DMS114 treated with DMSO at 0.1 percent for 48 hours (cell line): ENCODE results near the gene SFXN5.
"Not testable (repeated sequence)": the region's sequence is repeated elsewhere in the genome, so short reads cannot be mapped to it uniquely, and the experiment has no call there.

ENCODE experiments used
- DNase-seq: peaks from one replicate; lab custom pipeline; 2025; ENCODE audit not compliant: unreplicated experiment; lab: John Stamatoyannopoulos, UW

The SFXN5 gene

GRCh38 chr2:73101626-73102256, 30.2 kb upstream of the SFXN5 start:
- no peak for DNase-seq

DNA sequence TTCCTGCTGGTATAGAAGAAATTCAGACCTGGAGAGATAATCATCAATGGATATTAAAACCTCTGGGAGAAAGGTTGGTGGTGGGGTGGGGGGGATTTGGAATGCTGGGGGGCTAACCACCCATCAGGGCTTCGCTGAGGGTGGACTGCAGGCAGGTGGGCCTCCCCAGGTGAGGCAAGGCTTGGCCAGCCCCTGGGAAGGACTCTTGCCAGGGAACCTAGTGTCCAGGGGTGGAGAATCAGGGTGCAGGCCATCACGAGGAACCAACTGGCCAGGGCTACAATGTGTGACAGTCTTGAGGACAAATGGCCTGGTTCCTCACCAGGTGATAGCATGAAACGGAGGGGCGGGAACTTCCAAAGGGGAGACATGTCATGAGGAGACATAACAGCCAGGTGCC, 29.4 kb upstream of the SFXN5 start:
- DNase-seq = no peak

- DNase-seq = no peak
Observed at GRCh38 chr2:73099486-73099885, 28.0 kb upstream of the SFXN5 start.

GRCh38 chr2:73095910-73096309, 24.4 kb upstream of the SFXN5 start:
- no peak for DNase-seq

DNA sequence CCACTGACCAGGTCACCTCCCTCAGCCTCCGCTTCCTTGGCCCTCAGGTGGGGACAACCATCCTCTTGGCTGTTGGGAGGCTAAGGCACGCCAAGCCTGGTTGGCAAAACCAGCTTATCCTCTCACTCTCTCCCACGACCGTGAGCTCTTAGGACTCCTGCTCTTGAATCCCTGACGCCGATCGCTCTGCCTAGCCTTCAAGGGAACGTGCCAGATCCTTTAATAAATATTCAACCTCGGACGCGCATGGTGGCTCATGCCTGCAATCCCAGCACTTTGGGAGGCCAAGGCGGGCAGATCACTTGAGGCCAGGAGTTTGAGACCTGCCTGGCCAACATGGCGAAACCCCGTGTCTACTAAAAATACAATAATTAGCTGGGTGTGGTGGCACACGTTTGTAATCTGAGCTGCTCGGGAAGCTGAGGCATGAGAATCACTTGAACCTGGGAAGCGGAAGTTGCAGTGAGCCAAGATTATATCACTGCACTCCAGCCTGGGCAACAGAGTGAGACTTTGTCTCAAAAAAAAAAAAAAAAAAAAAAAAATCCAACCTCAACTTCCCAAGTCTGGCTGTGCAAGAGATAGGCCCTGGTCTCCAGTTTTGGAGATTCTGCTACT, 22.2 kb upstream of the SFXN5 start:
- DNase-seq = not testable (repeated sequence)

DNA sequence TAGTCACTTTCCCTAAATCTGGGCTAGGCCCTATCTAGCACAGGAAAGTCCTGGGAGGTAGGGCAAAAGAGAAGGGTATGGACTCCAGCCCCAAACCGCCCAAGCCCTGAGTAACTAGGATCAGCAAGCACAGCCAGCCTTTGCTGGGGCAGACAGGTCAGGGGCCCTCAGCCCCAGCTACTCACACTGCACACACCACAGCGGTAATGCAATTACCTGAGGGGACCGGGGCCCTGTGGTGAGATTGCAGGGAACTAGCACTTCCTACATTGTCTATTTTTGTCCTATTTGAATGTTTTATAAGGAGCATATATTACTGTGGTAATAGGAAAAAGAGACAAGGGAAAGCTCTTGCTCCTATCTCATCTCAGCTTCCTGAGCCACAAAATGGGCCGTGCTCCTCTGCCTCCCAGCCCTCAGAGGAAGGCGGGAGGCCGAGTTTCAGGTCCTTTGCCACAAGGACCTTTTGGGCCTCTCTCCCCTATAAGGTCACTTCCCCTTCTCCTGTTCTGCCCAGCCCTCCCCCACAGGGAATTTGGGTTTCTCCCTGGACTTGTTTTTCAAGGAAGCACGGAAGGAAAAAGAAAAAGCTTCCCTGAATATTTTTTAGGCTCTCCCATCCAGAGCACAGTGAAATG, 20.8 kb upstream of the SFXN5 start:
- DNase-seq = no peak

DNA sequence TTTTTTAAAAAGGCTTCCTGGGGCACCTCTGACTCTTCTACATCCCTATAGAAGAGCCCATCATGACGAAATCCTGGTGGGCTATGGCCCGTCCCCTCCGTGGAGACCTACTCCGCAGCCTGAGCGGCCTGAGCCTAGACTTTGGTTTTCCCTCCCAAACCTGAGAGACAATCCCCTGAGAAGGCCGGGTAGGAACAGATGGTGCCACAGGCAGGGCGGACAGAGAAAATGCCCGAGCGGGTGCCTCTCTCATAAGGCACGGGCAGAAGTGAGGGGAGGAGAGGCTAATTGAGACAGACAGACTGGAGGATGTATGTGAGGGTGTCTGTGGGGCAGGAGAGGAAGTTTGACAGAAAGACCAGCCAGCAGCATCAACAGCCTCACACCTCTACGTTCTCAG, 20.2 kb upstream of the SFXN5 start:
- no peak for DNase-seq

- no peak for DNase-seq
Observed at GRCh38 chr2:73091164-73091563, 19.7 kb upstream of the SFXN5 start.

DNA sequence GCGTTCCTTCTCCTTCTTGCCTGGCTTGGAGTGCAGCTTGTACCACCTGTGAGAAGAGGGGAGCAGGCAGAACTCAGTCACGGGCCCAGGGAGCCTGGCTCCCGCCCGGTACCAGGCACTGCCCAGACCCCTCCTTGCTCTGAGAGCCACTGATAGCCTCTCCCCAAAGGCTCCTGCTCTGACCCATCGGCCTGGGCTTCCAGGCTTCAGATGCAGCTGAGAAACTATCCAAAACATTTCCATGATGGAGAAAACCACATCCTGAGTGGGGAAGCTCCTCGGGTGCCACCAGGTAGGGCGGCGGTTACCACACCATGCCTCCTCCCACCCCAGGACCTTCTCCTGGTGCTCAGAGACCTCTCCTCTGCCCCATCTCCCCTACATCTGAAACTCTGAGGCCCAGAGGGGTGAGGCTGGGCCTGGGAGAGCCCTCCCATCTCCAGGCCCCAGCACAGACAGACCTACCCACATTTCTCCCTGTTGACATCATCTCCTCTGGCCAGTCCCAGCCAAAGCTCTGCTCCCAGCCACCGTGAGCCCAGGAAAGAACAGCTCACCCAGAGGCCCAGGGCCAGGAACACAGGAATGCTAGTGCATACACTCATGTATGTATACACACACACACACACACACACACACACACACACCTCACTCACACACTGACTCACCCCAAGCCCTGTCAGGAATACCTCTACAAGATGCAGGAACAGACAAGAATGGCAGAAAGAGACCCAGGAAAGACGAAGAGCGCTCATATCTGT, 17.9 kb upstream of the SFXN5 start:
- no peak for DNase-seq

- no peak for DNase-seq
Observed at GRCh38 chr2:73088703-73089102, 17.2 kb upstream of the SFXN5 start.

- DNase-seq = no peak
Observed at GRCh38 chr2:73088211-73088610, 16.7 kb upstream of the SFXN5 start.

DNA sequence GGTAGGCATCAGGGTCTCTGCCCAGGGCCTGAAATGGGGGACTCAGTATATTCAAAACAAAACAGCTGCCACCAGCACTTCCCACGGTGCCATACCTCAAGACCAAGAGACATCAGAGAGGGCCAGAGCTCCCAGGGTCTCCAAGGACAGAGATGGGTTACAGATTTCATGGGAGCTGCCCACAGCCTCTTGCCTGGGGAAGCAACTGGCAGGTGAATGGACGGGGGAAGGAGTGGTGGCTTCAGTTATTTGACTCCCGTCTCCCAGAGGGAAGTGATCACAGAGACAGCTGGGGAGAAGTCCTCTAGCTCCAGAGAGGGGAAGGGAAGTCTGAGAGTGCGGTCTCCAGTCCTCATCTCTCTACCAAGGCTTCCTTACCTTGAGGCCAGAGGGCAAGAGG, 15.8 kb upstream of the SFXN5 start:
- no peak for DNase-seq

DNA sequence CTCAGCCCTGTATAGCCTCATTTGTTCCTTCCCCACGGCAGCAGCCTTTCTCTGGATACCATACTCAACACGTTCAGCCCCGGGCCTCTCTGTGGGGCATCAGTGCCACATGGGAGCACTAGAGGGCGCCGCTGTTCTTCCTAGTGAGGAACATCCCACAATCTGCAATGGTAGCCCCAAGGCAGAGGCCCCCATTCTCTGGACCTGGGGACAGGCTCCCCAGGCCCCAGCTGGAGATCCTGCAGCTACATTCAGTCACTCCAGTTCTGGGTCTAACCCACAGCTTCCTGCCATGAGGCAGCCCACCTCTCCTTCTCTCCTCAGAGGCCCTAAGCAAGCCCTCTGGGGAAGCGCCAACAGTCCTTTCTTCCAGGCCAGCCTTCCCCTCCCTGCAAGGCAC, 14.2 kb upstream of the SFXN5 start:
- DNase-seq = peak; percentile 58

GRCh38 chr2:73084971-73085370, 13.5 kb upstream of the SFXN5 start:
- DNase-seq = no peak

DNA sequence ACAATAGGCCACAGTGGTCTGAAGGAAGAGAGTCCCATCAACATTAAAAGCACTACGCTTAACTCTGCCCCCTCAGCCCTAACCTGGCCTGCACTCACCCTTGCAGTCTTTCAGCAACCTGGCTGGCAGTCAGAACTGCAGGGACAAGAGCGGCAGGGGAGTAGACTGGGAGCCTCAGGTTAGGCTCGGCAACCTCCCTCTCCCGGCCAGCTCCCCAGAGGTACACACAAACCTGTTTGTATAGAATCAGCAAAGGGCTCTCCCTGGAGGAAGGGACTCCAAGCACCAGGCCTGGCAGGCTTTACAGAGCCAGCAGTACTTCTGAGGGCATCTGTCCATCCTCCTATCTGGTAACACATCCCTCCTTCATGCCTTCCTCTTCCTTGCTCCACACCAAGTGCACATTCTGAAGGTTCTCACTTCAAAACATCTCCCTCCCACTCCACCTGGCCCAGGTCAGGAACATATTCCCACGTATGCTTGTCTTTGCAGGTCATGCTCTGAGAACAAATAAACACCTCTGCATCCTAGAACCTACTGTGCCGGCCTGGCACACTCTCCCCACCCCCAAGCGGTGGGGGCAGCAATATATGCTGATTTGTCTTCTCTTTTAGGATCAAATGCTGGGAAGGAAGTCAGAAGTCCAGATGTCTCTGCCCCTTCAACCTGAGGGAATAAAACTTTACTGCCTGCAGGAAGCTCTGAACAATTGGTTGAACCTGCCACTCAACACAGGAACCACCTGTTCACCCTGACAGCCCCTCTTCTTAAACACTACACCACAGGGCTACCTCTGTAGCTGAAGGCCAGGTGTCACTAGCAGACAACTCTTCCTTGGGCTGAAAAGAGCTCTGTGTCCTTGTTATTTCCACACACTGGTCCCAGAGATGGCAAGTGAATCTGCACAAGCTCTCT, 12.6 kb upstream of the SFXN5 start:
- DNase-seq = no peak

DNA sequence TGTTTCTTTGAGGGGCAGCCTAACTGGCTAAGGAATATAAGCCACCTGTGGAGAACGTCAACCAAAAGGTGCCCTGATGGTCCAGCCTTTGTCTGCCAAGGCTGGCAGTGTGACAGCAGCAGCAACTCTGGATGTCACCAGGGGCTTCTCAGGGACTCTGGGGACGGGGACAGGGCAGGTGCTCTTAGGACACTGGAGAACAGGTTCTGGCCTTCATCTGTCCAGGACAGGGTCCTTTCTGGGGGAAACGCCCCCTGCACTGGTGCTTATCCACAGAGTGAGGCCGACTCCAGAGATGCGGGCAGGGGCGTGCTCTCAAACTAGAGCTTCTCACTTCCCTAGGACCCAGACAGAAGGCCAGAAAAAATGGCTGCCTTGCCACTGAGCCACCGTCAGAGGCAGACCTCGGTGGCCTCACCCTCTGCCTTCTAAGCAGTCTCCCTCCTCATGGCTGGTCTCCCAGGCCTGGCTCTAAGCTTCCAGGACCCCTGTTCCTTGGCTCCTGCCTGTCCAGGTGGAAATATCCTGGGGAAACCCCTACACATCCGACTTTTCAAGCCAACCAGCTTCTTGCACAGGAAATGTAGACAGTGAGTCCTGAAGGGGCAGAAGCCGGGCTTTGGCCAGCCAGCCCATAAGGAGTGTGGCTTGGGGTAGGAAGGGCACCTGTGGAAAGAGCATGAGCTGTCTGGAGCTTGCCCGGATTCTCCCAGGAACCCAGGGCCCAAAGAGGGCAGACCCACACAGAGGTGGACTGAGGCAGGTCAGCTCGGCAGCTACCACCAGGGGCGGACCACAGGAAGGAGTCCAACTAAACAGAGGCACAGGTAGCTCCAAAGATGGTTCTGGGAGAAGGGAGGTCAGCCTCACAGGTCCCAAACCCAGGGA, 11.3 kb upstream of the SFXN5 start:
- DNase-seq = no peak

DNA sequence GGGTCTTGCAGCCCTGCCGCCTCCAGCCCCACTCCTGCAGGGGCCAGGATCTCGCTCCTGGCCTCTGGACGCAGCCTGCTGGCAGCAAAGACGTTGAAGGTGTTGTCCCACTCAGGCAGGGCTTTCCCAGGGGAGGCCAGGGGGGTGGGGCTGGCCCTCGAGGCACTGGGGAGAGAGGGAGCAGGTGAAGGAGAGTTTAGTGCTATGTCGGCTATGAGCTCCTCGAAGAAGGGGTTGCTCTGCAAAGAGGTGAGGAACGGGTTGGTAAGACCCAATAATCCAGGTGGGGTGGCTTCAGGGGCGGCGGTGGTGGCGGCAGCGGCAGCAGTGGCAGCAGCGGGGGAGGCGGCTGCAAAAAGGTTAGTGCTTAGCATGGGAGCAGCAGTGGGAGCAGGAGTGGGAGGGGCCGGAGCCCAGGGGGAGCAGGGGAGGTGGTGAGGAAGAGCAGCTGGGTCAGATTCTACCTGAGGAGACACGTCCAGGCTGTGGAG, 9.7 kb upstream of the SFXN5 start:
- DNase-seq = no peak

DNA sequence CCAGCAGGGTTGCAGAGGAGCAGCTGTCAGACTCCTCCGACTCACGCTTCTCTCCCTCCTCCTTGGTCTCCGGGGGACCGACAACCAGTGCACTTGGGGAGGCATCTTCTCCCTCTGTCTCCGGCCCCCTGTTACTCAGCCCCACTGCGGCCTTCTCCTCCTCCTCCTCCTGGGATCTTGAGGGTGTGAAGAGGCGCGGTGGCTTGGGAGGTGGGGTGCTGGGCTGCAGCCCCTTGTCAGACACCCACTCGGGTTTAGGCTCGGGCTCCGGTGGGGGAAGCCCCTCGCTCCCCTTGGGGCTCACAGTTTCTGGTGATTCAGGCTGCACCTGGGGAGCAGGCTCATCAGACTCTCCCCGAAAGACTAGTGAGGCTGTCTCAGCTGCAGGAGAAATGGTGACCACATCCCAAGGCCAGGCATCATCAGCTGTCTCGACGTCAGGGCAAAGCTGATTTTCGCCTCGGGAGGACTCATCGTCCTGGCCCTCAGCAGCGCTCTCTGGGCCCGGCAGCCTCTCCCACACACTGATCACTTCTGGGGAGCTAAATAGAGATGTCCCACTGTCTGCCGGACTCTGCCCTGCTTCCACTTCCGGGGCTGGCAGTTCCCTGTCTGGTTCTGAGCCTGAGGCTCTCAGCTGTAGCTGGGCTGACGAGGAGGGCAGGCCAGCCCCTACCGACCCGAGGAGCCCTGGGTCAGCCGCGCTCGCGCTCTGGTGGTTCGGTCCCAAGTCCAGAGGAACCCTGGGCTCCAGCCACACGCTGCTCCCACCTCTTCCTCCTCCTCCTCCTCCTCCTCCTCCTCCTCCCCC, 9.0 kb upstream of the SFXN5 start:
- no peak for DNase-seq

- DNase-seq = no peak
Observed at GRCh38 chr2:73079636-73080035, 8.1 kb upstream of the SFXN5 start.
